Vagina (tissue), 2 donors: ENCODE results near the gene SETBP1.

ENCODE experiments used
- POLR2A ChIP-seq, 2 donors: fragments of 450-650 bp; IDR thresholded peaks; one replicate each; pipeline ENCODE4 v1.6.1; 2017; ENCODE audit warnings: antibody characterized with exemption in 2 of 2, mild to moderate bottlenecking in 2 of 2, moderate library complexity in 2 of 2
- TF ChIP-seq, protein P1 (sequence below), 3 experiments: fragments of 450-650 bp in 2 of 3; fragments of 200-600 bp in 1 of 3; sonication (generic) in 1 of 3; IDR thresholded peaks; one replicate each; pipeline ENCODE4 v1.5.1; 2017 to 2019; ENCODE audit warnings: antibody characterized with exemption in 3 of 3, mild to moderate bottlenecking in 2 of 3, moderate library complexity in 2 of 3

GRCh38 chr18:44859751-44860439 lies 179.2 kb downstream of the SETBP1 start:
- TF ChIP-seq, protein P1, sequence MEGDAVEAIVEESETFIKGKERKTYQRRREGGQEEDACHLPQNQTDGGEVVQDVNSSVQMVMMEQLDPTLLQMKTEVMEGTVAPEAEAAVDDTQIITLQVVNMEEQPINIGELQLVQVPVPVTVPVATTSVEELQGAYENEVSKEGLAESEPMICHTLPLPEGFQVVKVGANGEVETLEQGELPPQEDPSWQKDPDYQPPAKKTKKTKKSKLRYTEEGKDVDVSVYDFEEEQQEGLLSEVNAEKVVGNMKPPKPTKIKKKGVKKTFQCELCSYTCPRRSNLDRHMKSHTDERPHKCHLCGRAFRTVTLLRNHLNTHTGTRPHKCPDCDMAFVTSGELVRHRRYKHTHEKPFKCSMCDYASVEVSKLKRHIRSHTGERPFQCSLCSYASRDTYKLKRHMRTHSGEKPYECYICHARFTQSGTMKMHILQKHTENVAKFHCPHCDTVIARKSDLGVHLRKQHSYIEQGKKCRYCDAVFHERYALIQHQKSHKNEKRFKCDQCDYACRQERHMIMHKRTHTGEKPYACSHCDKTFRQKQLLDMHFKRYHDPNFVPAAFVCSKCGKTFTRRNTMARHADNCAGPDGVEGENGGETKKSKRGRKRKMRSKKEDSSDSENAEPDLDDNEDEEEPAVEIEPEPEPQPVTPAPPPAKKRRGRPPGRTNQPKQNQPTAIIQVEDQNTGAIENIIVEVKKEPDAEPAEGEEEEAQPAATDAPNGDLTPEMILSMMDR (IDR thresholded peaks at IDR 0.05): no peak
- TF ChIP-seq POLR2A (IDR thresholded peaks at IDR 0.05): no peak
